Measurements from ENCODE around the gene PRLR.

GRCh38 chr5:35203403-35203802, 26.9 kb downstream of the PRLR start:
- TF ChIP-seq OSR1 (CRISPR knock-in tag; IDR thresholded peaks at IDR 0.05) (no peak), ZNF565 (CRISPR knock-in tag; conservative IDR thresholded peaks at IDR 0.05; ENCODE audit: low read depth) (no peak), POU6F1 (CRISPR knock-in tag; IDR thresholded peaks at IDR 0.05; ENCODE audit: borderline replicate concordance, low read depth) (no peak), GLIS3 (CRISPR knock-in tag; IDR thresholded peaks at IDR 0.05) (no peak), TOX (CRISPR knock-in tag; IDR thresholded peaks at IDR 0.05; ENCODE audit: borderline replicate concordance) (no peak), BACH2 (CRISPR knock-in tag; IDR thresholded peaks at IDR 0.05; ENCODE audit: borderline replicate concordance) (no peak), ARNTL (CRISPR knock-in tag; IDR thresholded peaks at IDR 0.05; ENCODE audit: borderline replicate concordance, low read depth) (no peak), ZNF70 (CRISPR knock-in tag; IDR thresholded peaks at IDR 0.05) (no peak), ZFP30 (CRISPR knock-in tag; IDR thresholded peaks at IDR 0.05) (no peak), CREB5 (CRISPR knock-in tag; IDR thresholded peaks at IDR 0.05; ENCODE audit: low read depth) (no peak)
- TF ChIP-seq, protein P1, sequence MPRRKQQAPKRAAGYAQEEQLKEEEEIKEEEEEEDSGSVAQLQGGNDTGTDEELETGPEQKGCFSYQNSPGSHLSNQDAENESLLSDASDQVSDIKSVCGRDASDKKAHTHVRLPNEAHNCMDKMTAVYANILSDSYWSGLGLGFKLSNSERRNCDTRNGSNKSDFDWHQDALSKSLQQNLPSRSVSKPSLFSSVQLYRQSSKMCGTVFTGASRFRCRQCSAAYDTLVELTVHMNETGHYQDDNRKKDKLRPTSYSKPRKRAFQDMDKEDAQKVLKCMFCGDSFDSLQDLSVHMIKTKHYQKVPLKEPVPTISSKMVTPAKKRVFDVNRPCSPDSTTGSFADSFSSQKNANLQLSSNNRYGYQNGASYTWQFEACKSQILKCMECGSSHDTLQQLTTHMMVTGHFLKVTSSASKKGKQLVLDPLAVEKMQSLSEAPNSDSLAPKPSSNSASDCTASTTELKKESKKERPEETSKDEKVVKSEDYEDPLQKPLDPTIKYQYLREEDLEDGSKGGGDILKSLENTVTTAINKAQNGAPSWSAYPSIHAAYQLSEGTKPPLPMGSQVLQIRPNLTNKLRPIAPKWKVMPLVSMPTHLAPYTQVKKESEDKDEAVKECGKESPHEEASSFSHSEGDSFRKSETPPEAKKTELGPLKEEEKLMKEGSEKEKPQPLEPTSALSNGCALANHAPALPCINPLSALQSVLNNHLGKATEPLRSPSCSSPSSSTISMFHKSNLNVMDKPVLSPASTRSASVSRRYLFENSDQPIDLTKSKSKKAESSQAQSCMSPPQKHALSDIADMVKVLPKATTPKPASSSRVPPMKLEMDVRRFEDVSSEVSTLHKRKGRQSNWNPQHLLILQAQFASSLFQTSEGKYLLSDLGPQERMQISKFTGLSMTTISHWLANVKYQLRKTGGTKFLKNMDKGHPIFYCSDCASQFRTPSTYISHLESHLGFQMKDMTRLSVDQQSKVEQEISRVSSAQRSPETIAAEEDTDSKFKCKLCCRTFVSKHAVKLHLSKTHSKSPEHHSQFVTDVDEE (CRISPR knock-in tag; IDR thresholded peaks at IDR 0.05) = no peak
- TF ChIP-seq, protein P2, sequence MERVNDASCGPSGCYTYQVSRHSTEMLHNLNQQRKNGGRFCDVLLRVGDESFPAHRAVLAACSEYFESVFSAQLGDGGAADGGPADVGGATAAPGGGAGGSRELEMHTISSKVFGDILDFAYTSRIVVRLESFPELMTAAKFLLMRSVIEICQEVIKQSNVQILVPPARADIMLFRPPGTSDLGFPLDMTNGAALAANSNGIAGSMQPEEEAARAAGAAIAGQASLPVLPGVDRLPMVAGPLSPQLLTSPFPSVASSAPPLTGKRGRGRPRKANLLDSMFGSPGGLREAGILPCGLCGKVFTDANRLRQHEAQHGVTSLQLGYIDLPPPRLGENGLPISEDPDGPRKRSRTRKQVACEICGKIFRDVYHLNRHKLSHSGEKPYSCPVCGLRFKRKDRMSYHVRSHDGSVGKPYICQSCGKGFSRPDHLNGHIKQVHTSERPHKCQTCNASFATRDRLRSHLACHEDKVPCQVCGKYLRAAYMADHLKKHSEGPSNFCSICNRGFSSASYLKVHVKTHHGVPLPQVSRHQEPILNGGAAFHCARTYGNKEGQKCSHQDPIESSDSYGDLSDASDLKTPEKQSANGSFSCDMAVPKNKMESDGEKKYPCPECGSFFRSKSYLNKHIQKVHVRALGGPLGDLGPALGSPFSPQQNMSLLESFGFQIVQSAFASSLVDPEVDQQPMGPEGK (CRISPR knock-in tag; IDR thresholded peaks at IDR 0.05; ENCODE audit: borderline replicate concordance) = no peak

Measured in SK-N-SH treated with all-trans-retinoic acid at 6 μM for 48 hours (cell line).